Measurements from ENCODE around the gene CIAO2B.

- TF ChIP-seq, protein P1, sequence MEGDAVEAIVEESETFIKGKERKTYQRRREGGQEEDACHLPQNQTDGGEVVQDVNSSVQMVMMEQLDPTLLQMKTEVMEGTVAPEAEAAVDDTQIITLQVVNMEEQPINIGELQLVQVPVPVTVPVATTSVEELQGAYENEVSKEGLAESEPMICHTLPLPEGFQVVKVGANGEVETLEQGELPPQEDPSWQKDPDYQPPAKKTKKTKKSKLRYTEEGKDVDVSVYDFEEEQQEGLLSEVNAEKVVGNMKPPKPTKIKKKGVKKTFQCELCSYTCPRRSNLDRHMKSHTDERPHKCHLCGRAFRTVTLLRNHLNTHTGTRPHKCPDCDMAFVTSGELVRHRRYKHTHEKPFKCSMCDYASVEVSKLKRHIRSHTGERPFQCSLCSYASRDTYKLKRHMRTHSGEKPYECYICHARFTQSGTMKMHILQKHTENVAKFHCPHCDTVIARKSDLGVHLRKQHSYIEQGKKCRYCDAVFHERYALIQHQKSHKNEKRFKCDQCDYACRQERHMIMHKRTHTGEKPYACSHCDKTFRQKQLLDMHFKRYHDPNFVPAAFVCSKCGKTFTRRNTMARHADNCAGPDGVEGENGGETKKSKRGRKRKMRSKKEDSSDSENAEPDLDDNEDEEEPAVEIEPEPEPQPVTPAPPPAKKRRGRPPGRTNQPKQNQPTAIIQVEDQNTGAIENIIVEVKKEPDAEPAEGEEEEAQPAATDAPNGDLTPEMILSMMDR (IDR thresholded peaks at IDR 0.05; ENCODE audit: poor library complexity, severe bottlenecking): no peak
- TF ChIP-seq EZH2 (IDR thresholded peaks at IDR 0.05; ENCODE audit: borderline replicate concordance, insufficient read depth, low read length, poor library complexity, severe bottlenecking): no peak
Measured at GRCh38 chr16:66904428-66904845, 29.8 kb downstream of the CIAO2B start.
